Amniotic stem cell (primary cell): ENCODE measurements around the gene ITGBL1.
A peak's percentile ranks its signal among the peaks of the same experiment; 100 is the strongest.

Experiments
- DNase-seq: peaks from one replicate; lab custom pipeline; 2025; lab: John Stamatoyannopoulos, UW

Gene ITGBL1

DNA sequence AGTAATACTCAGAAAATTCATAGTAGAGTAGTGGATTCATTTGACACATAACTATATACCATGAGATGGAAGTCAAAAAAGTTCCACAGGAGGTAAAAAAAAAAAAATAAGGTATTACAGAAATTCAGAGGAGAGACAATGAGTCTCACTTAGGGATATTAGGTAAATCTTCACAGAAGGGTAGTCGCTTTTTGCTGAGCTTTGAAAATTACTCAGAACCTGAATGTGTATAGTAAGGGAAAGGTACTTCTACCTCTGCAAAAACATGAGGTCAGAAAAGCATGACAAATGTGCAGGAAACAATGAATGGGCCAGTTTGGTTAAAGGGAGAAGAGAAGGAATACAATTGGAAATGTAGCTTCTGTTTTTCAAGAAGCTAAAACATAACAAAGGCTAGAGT lies 250.6 kb downstream of the ITGBL1 start:
- no peak for DNase-seq

- DNase-seq, result no peak
These were observed 251.4 kb downstream of the ITGBL1 start for GRCh38 chr13:101703838-101704237.

- peak; percentile 13 for DNase-seq
These were observed 254.2 kb downstream of the ITGBL1 start for GRCh38 chr13:101706651-101707050.

DNA sequence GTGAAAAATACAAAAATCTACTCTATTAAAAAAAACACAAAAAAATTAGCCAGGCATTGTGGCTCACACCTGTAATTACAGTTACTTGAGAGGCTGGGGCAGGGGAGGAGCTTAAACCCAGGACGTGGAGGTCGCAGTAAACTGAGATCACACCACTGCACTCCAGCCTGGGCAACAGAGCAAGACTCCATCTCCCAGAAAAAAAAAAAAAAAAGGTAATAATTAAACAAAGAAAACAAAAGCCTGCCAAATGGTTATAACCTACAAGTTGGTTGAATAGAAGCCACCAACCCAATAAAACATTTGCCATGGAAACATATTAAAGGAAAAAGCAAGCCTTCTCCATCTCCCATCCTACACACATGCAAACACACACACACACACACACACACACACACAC lies 255.2 kb downstream of the ITGBL1 start:
- no peak for DNase-seq

DNA sequence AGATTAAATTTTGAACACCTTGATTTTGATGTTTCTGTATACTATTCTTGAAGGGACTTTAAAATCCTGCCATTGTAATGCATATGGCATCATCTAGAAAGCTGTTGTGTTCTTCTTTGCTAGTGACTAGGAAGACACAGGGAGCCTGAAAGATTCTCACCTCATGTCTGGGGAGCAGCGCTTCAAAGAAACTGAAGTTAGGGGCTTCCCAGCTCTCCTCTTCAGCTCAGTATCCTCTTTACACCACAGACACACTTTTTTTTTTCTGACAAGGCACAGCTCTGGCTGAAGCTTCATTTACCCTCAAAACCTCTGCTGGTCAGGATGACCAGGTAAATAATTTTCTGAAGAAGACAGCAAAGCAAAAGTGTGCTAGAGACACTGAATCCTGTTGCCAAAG lies 255.6 kb downstream of the ITGBL1 start:
- no peak for DNase-seq

DNA sequence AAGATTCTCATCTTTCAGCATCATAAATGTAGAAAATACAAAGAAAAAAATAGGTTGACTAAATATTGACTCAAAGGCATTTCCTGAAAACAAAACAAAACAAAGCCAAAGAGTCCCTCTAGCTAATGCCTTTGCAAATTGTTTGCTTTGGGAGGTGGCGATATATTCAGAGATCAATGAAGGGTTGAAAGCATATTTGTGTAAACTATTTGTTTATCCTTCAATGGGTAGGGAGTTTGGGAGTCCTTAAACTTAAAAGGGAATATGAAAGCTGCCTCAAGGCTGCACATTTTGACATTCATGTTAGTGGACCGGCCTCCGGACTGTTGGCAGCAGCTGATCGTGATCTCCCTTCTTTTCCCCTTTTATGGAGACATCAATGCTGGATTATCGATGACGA lies 257.5 kb downstream of the ITGBL1 start:
- no peak for DNase-seq

DNA sequence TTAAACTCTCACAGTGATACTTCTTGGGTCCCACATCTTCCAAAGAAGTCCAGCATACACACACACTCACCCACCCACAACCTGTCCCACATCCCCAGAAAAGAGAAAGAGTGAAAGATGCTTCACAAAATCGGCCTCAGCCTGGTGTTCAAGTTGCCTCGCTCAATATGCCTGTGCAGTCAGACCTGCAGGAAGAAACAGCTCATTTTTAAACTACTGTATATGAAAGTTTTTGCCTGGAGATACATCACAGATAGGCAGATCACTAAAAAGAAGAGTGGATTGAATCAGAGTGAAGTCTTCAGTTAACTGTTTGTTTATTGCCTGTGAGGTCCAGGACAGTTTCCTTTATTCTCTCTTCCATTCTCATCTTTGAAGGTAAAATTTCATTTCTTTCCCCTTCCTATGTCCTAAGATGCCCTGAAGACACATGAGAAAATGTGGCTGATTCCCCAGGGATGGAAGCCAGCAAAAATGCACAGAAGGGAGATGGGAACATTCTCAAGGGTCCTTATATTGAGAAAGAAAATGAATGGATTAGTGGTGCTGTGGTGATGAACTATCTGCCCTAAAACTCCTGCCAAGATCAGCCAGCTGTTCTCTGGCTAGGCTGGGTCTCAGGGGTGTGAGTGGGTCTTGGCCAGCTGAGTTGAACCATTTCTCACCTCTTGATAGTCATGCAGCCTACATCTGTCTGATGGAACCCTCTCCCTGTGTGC lies 259.0 kb downstream of the ITGBL1 start:
- no peak for DNase-seq

GRCh38 chr13:101712026-101712348 lies 259.5 kb downstream of the ITGBL1 start:
- no peak for DNase-seq

DNA sequence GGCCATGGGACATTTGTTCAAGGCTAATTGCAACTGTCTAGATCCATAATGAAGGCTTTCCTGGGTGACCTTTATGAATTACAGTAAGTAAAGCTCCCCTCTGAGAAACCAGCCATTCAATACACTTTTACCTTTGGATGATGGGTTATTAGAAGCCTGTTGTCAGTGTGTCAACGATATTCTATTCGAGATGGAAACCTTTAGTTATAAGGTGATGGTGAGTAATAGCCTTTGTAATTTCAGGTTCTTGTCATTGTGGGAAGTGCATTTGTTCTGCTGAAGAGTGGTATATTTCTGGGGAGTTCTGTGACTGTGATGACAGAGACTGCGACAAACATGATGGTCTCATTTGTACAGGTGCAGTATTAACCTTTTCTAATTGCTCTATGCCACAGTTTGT lies 261.7 kb downstream of the ITGBL1 start:
- no peak for DNase-seq

DNA sequence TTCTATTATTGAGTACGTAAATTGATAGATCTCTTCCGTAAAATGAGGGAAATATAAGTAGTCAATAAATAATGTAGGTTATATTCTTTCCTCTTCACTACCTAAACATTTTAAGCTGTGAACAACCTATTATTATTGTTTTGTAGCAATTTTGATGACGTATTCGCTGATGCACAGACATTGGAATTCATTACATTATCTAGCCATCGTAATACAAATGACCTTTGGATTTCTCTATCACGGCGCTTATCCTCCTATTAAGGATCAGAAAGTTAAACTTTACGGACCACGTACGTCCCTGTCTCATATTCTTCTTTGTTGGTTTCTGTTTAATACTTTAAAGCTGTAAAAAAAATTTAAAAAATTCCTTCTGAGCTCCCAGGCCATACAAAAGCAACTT lies 264.9 kb downstream of the ITGBL1 start:
- DNase-seq, result no peak

DNA sequence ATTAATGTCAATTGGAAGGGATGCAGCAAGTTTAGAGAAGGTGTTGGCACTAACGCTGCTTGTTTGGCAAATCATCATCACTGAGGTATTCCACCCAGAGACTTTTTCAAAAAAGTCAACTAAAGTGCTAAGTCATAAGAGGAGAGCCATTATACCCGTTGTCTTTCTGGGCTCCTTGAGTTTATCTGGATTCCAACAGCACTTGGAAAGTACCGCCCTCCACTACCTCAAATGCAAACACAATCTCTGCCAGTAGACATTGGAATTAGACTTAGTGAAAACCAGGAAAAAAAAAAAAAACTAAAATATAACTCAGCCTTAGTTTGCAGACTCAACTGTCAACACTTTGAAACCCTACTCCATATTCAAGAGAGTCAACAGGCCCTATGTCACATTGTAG lies 266.0 kb downstream of the ITGBL1 start:
- DNase-seq, result no peak

- DNase-seq, result no peak
These were observed 274.2 kb downstream of the ITGBL1 start for GRCh38 chr13:101726681-101727080.

DNA sequence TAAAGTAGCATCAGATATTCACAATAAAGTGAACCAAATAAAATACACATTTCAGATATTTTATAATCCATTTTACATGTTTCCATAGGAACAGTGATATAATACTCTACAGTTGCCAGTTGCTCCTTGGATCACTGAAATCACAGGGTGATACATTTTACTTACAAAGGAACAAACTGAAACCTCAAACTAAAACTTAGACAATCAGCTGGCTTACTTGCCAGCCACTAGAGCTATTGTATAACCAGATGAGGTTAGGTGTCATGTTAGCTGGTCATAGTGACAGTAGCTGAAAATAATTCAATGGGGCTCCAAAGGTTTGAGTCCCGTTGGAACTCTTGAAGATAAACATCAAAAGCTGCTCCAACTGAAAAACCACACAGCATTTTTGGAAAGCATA lies 274.6 kb downstream of the ITGBL1 start:
- no peak for DNase-seq

- no peak for DNase-seq
These were observed 275.5 kb downstream of the ITGBL1 start for GRCh38 chr13:101728021-101728420.

DNA sequence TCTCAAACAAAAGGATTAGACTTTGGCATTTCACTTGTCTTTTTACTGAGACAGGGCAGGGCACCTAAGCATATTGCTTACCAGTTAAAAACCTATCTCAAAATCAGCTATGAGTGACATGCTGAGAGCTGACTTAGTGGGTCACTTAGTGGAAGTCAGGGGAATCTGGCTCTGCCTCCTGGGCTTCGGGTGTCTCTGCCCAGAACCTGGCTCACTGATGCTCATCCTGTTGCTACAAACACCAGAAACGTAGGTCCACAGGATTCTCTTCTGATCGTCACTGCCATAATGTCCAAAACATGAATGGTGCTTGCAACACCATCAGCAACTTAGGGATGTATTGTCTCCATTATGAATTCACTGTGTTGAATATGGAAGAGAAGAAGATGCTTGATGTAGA lies 276.1 kb downstream of the ITGBL1 start:
- DNase-seq, result no peak

GRCh38 chr13:101730420-101731000 lies 278.0 kb downstream of the ITGBL1 start:
- DNase-seq, result no peak

DNA sequence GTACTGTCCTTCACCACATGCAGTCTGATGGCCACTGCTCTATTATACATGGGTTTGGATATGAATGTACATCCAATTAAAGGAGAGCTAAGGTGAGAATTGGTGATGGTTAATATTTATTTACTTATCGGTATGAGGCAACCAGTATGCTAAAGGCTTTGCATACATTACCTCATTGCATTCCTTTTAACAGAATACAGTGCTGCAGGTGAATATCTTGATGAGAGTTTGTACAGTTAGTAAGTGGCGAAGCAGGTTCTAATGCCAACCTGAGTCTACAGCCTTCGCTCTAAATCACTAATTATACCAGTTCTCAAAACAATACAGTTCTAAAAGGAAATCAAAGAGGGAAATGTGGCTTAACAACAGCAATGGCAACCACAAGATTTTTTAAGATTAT lies 284.1 kb downstream of the ITGBL1 start:
- DNase-seq, result no peak

DNA sequence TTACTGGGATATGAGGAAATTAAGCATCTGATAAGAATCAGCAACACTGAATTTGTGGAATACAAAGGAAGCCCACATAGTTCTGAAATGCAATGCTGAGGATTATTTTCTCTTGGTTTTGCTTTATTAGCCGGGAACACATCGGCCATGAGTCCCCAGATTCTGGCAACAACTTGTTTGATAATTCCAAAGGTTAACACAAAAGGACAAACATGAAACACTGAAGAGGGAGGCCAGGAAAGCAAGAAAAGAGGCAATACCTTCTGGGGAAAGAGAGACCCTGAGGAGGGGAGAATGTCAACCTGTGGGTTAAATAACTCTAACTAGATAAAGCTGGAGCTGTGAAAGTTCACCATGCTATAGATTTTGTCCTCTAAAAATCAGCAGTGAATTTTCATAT lies 285.9 kb downstream of the ITGBL1 start:
- DNase-seq, result no peak

DNA sequence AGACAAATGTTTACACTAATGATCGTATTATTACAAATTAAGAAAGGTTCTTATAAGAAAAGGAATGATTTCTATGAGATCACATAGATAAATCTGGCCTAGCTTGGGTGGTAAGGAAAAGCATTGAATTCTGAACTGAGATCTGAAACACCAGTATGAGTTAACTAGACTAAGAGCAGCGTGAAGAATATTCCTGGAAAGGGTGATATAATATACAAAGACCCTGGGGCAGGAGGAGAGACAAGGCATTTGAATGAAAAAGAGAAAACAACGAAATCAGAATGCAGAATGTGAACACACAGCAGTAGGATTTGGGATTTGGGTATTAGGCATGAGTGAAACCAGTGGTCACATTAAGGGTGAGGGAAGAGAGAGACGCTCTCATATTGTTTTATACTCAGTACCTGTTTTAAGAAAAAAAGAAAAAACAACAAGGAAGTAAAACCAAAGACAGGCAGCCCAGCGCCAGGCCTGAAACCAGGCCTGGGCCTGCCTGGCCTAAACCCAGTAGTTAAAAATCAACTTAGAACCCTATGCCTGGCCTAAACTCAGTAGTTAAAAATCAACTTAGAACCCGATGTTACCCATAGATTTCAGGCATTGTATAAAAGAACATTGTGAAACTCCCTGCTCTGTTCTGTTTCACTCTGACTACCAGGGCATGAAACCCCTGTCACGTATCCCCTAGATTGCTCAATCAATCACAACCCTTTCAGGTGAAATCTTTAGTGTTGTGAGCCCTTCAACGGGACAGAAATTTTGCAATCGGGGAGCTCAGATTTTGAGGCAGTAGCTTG lies 287.1 kb downstream of the ITGBL1 start:
- no peak for DNase-seq

- no peak for DNase-seq
These were observed 294.0 kb downstream of the ITGBL1 start for GRCh38 chr13:101746513-101746912.

GRCh38 chr13:101747039-101747438 lies 294.6 kb downstream of the ITGBL1 start:
- DNase-seq, result no peak

DNA sequence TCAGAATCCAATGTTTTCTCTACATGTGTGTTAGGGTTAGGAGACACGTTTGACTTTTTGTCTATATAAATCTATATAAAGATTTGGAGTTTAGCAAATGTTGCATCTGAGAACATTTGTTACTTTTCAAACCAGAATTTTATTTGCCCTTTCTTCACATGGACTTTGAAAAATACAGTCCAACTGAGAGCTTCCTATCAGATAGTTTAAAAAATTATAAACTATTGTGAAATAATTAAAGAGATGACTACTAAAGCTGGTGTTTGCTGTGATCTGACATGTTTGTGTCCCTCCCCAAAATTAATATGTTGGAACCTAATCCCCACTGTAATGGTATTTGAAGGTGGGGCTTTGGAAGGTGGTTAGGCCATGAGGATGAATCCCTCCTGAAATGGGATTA lies 297.1 kb downstream of the ITGBL1 start:
- no peak for DNase-seq

GRCh38 chr13:101751488-101751887 lies 299.0 kb downstream of the ITGBL1 start:
- DNase-seq, result peak; percentile 17
